GM12878 (cell line): ENCODE data around the gene DEFB132. TPM values are rescaled to one million over a fixed set of nuclear protein-coding genes. Genes with fewer than 3 reads are reported as not detected.

Experiments
- ATAC-seq: fragments of 200-7000 bp; cut with Tn5 transposase; 3 replicates; pipeline ENCODE4 v1.9.1; 2020; ENCODE audit warnings: mild to moderate bottlenecking, moderate library complexity
- BruUV-seq: library from RNA; stranded (reverse); fragments of 400-500 nt; replicated peaks from 2 replicates; lab custom pipeline; 2021; lab: Mats Ljungman, UMichigan
- CTCF ChIA-PET: fragments of 300-600 bp; sonication (Branson Sonifier 250); formaldehyde crosslinking; extraction: SDS; loops from one replicate; lab custom pipeline; 2021; ENCODE audit warnings: inconsistent platforms; lab: Yijun Ruan, JAX
- POLR2A ChIA-PET: fragments of 350-600 bp; formaldehyde crosslinking; extraction: SDS; loops from one replicate; lab custom pipeline; 2021; ENCODE audit warnings: inconsistent platforms; lab: Charles Lee
- RAD21 ChIA-PET: fragments of 300-600 bp; sonication (Branson Sonifier 250); formaldehyde crosslinking; loops from one replicate; lab custom pipeline; 2023; ENCODE audit warnings: antibody characterized with exemption; ENCODE audit not compliant: unreplicated experiment; lab: Charles Lee
- SMC1A ChIA-PET: fragments of 300-600 bp; sonication (Branson Sonifier 250); formaldehyde crosslinking; loops from one replicate; lab custom pipeline; 2023; ENCODE audit not compliant: unreplicated experiment, uncharacterized antibody; lab: Charles Lee
- DNase-seq: peaks from one replicate; pipeline ENCODE4 v3.0.0-alpha.2; 2011; ENCODE audit warnings: low read depth, low spot score
- FAIRE-seq: peaks from 3 replicates; lab custom pipeline; 2011; peaks lifted over from hg19 to GRCh38; lab: Jason Lieb, UNC
- H2AFZ ChIP-seq: 2 replicates; pipeline ENCODE4 v1.6.0; 2011; ENCODE audit warnings: low read depth, low read length, control low read depth; ENCODE audit not compliant: control insufficient read depth
- H3K27ac ChIP-seq: 2 replicates; pipeline ENCODE4 v1.5.1; 2011; ENCODE audit warnings: control low read depth; ENCODE audit not compliant: control insufficient read depth, insufficient read depth
- H3K27me3 ChIP-seq, 2 experiments: replicated peaks in 1 of 2; 2 replicates each; pipeline versions ENCODE4 v1.6.0 to v1.6.1; 2011; ENCODE audit warnings: low read length in 1 of 2; ENCODE audit not compliant: control insufficient read depth in 2 of 2, insufficient read depth in 2 of 2
- H3K36me3 ChIP-seq, 2 experiments: 2 replicates each; pipeline ENCODE4 v1.5.1; 2011; ENCODE audit warnings: low read length in 1 of 2; ENCODE audit not compliant: control insufficient read depth in 2 of 2, insufficient read depth in 2 of 2
- H3K4me1 ChIP-seq: 2 replicates; pipeline ENCODE4 v1.6.1; 2011; ENCODE audit warnings: mild to moderate bottlenecking, low read length, moderate library complexity, mixed read lengths; ENCODE audit not compliant: control insufficient read depth, insufficient read depth
- H3K4me2 ChIP-seq: 2 replicates; pipeline ENCODE4 v1.6.0; 2011; ENCODE audit warnings: control low read depth; ENCODE audit not compliant: control insufficient read depth, insufficient read depth
- H3K4me3 ChIP-seq: fragments of 200-600 bp; sonication (generic); 2 replicates; pipeline ENCODE4 v1.5.1; 2016
- H3K79me2 ChIP-seq: 2 replicates; pipeline ENCODE4 v1.6.0; 2011; ENCODE audit warnings: low read length; ENCODE audit not compliant: control insufficient read depth, insufficient read depth
- H3K9ac ChIP-seq: 2 replicates; pipeline ENCODE4 v1.8.0; 2011; ENCODE audit warnings: low read length, control low read depth, mixed read lengths; ENCODE audit not compliant: control insufficient read depth, insufficient read depth
- H3K9me3 ChIP-seq: replicated peaks from 3 replicates; pipeline ENCODE4 v1.5.1; 2011; ENCODE audit warnings: mild to moderate bottlenecking, low read length; ENCODE audit not compliant: control insufficient read depth, insufficient read depth
- H4K20me1 ChIP-seq: 2 replicates; pipeline ENCODE4 v1.6.0; 2011; ENCODE audit not compliant: control insufficient read depth, insufficient read depth
- BMI1 ChIP-seq: fragments of 450-650 bp; IDR thresholded peaks from 2 replicates; pipeline ENCODE4 v1.6.1; 2016; ENCODE audit warnings: mild to moderate bottlenecking, moderate library complexity, borderline replicate concordance
- CREB1 ChIP-seq: IDR thresholded peaks from 2 replicates; pipeline ENCODE4 v1.6.1; 2012; ENCODE audit warnings: low read depth, mild to moderate bottlenecking, inconsistent platforms
- E2F4 ChIP-seq: IDR thresholded peaks from 2 replicates; pipeline ENCODE4 v1.6.1; 2012; ENCODE audit warnings: low read depth, low read length, improper control_type of control experiment
- IKZF2 ChIP-seq, 2 experiments: fragments of 450-650 bp; IDR thresholded peaks; 2 replicates each; pipeline ENCODE4 v1.6.1; 2017; ENCODE audit warnings: mild to moderate bottlenecking in 2 of 2, moderate library complexity in 2 of 2
- JUNB ChIP-seq: IDR thresholded peaks from 2 replicates; pipeline ENCODE4 v1.6.1; 2016; ENCODE audit warnings: antibody characterized with exemption, mild to moderate bottlenecking
- MEF2A ChIP-seq: IDR thresholded peaks from 2 replicates; pipeline ENCODE4 v1.6.1; 2011; ENCODE audit warnings: low read depth, mild to moderate bottlenecking, low read length, moderate library complexity; ENCODE audit not compliant: insufficient read depth
- RELA ChIP-seq: fragments of 450-650 bp; IDR thresholded peaks from 2 replicates; pipeline ENCODE4 v1.8.0; 2014; ENCODE audit warnings: borderline replicate concordance; ENCODE audit not compliant: partially characterized antibody
- RUNX3 ChIP-seq: IDR thresholded peaks from 2 replicates; pipeline ENCODE4 v1.6.1; 2012; ENCODE audit warnings: low read length, inconsistent platforms
- SP1 ChIP-seq: IDR thresholded peaks from one replicate; pipeline ENCODE4 v1.6.1; 2011; ENCODE audit warnings: low read depth, low read length
- SPI1 ChIP-seq: IDR thresholded peaks from 2 replicates; pipeline ENCODE4 v1.6.1; 2011; ENCODE audit warnings: low read depth, mild to moderate bottlenecking, low read length, moderate library complexity, borderline replicate concordance; ENCODE audit not compliant: insufficient read depth
- WRNIP1 ChIP-seq: IDR thresholded peaks from 2 replicates; pipeline ENCODE4 v1.6.1; 2011; ENCODE audit warnings: low read depth, low read length, improper control_type of control experiment, borderline replicate concordance
- WGBS: methylation state at CpG from one replicate; pipeline ENCODE4 v1.1.6; 2016; ENCODE audit warnings: low lambda C conversion rate; ENCODE audit not compliant: insufficient replicate concordance, insufficient coverage; ENCODE audit errors: missing lambda C conversion rate; 5-methylcytosine and 5-hydroxymethylcytosine counted together
- in situ Hi-C: fragments of 300-500 bp; cut with MboI; formaldehyde crosslinking; loops from 9 replicates; pipeline ENCODE4 v1.14.3; 2018; ENCODE audit warnings: mixed read lengths
- intact Hi-C: fragments of 100-400 bp; cut with micrococcal nuclease; formaldehyde crosslinking; loops from one replicate; pipeline ENCODE4 v1.14.2; 2022; ENCODE audit not compliant: unreplicated experiment
- polyA plus RNA-seq, 11 experiments: library from polyadenylated mRNA; depleted of rRNA in 4 of 11; unstranded in 6 of 11; stranded (reverse) in 5 of 11; fragments of >200 nt; fragmentation: Nextera tagmentation in 4 of 11; fragmentation: Illumina TruSeq in 1 of 11; extraction: Ambion mirVana in 4 of 11; extraction: Trizol in 1 of 11; gene quantifications; 1 replicate in 1 of 11; 2 replicates in 10 of 11; pipeline versions ENCODE4 v1.2.1 to v1.2.3, GENCODE V29; 2011 to 2016; ENCODE audit warnings: inconsistent platforms in 2 of 11, missing spikeins in 2 of 11, low read depth in 1 of 11
- total RNA-seq, 4 experiments: library from RNA; depleted of rRNA in 3 of 4; stranded (reverse); fragments of >200 nt in 3 of 4; fragmentation: Illumina TruSeq in 1 of 4; extraction: Trizol in 1 of 4; gene quantifications; 2 replicates each; pipeline versions ENCODE4 v1.2.1 to v1.2.3, GENCODE V29; 2013 to 2021
- TF ChIP-seq, protein P1 (sequence below): fragments of 450-650 bp; IDR thresholded peaks from 2 replicates; pipeline ENCODE4 v1.6.1; 2017; ENCODE audit warnings: mild to moderate bottlenecking, low read depth, inconsistent platforms; ENCODE audit not compliant: poor library complexity, severe bottlenecking
- TF ChIP-seq, protein P2 (sequence below): IDR thresholded peaks from 2 replicates; pipeline ENCODE4 v1.6.1; 2011; ENCODE audit warnings: borderline replicate concordance, low read depth, mild to moderate bottlenecking, moderate library complexity, mixed read lengths, low read length; ENCODE audit not compliant: insufficient read depth; ENCODE audit errors: extremely low read length

DEFB132 gene
- total and polyA plus RNA-seq, 10 of the 15 experiments (the other 5 are each of a cell fraction or from before 2014, with no cell fraction given) = not detected

DNA sequence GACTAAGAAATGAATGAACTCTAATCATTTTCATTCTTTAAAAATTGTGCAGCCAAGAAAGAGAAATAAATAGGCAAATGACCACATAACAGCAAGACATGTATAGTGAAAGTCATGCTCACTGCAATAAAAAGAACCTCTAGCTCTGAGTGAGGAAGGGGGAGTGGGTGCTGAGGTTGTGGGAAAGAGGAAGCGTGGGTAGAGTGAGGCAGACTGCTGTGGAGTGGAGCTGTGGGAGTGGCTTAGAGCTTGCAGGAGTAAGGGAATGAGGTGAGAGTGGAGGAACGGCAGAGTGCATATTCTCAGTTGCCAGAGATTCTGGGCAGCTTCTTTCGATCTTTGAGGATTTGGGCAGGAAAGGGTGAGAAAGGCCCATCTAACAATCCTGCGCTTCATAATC lies 20.0 kb upstream of the DEFB132 start (continued):
- TF ChIP-seq, protein P1, sequence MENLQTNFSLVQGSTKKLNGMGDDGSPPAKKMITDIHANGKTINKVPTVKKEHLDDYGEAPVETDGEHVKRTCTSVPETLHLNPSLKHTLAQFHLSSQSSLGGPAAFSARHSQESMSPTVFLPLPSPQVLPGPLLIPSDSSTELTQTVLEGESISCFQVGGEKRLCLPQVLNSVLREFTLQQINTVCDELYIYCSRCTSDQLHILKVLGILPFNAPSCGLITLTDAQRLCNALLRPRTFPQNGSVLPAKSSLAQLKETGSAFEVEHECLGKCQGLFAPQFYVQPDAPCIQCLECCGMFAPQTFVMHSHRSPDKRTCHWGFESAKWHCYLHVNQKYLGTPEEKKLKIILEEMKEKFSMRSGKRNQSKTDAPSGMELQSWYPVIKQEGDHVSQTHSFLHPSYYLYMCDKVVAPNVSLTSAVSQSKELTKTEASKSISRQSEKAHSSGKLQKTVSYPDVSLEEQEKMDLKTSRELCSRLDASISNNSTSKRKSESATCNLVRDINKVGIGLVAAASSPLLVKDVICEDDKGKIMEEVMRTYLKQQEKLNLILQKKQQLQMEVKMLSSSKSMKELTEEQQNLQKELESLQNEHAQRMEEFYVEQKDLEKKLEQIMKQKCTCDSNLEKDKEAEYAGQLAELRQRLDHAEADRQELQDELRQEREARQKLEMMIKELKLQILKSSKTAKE = no peak
- TF ChIP-seq SPI1 = peak; percentile 70; the same call in 1 of the 2 replicates
- TF ChIP-seq, protein P2, sequence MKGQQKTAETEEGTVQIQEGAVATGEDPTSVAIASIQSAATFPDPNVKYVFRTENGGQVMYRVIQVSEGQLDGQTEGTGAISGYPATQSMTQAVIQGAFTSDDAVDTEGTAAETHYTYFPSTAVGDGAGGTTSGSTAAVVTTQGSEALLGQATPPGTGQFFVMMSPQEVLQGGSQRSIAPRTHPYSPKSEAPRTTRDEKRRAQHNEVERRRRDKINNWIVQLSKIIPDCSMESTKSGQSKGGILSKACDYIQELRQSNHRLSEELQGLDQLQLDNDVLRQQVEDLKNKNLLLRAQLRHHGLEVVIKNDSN = no peak
- TF ChIP-seq RELA = no peak
- peak; percentile 49 for TF ChIP-seq RUNX3
- no peak for TF ChIP-seq SP1
- TF ChIP-seq WRNIP1 = no peak
- no peak for TF ChIP-seq CREB1

DNA sequence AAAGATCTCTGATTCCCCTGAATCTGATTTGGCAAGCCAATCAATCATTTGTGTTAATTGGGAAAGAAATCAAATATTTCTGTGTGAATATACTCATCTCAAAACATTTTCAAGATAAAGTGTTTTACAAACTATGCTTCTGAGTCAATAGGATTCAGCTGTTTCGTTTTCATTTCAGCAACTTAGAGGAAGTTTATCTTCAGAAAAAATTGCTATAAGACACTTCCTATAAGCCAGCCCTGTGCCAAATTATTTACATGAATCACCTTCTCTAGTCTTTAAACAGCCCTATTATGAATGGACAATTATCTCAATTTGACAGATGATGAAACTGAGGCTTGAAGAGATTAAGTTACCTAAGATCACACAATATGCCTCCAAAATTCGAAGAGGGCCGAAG lies 19.6 kb upstream of the DEFB132 start:
- ChIA-PET SMC1A (interaction anchor here (1.0 to 1.6 kb wide), 3 partner anchors 10 to 28 kb away, joined by 3 to 5 read pairs (median 4); no protein-coding TSS in a partner anchor), RAD21 (interaction anchor here (1.5 to 1.9 kb wide), 2 partner anchors 29 to 93 kb away, joined by 3 to 6 read pairs; no protein-coding TSS in a partner anchor), POLR2A (no interaction called here), CTCF (interaction anchor here (2.2 kb wide), 1 partner anchor 28 kb away, joined by 8 read pairs; no protein-coding TSS in a partner anchor)
- Histone ChIP-seq H3K9ac (no peak overlapping the region), H3K4me1 (peaks cover 10% of the 10 kb centered on the region), H3K79me2 (no peaks in the 10 kb centered on the region), H3K4me3 (peak overlapping the region; percentile 22; the same call in 1 of the 2 replicates), H3K36me3 (no peaks in the 10 kb centered on the region), H3K27me3 (no peaks in the 10 kb centered on the region), H2AFZ (peak overlapping the region; percentile 80), H3K9me3 (no peaks in the 10 kb centered on the region), H4K20me1 (no peaks in the 10 kb centered on the region), H3K27ac (0 out of 2 replicates have a peak overlapping the region, but pooled peaks have one; percentile 9), H3K4me2 (peak overlapping the region; percentile 61)
- intact Hi-C loops = no loop called here
- DNase-seq = no peak
- 32% methylated on average over 3 of the region's 3 CpGs for WGBS
- FAIRE-seq = no peak
- no TSS peak for BruUV-seq
- ATAC-seq = peak; percentile 61
- TF ChIP-seq MEF2A (no peak), E2F4 (no peak), BMI1 (no peak), JUNB (peak; percentile 51; the same call in 1 of the 2 replicates), IKZF2 (IDR thresholded peaks at IDR 0.05) (0 out of 4 replicates have a peak, but pooled peaks of 1 of the 2 experiments have one; percentile 7)
- in situ Hi-C loops = no loop called here
